Peyer's patch (tissue), 4 donors: ENCODE results near the gene ADCY9.

Experiments used
- CTCF ChIP-seq, 6 experiments: fragments of 450-650 bp in 4 of 6; fragments of 200-600 bp in 2 of 6; sonication (generic) in 1 of 6; IDR thresholded peaks; one replicate each; pipeline ENCODE4 v1.5.1; 2017 to 2019; ENCODE audit warnings: antibody characterized with exemption in 6 of 6, mild to moderate bottlenecking in 3 of 6, moderate library complexity in 1 of 6
- POLR2A ChIP-seq, 2 donors: fragments of 450-650 bp; IDR thresholded peaks; one replicate each; pipeline ENCODE4 v1.5.1; 2017; ENCODE audit warnings: antibody characterized with exemption in 2 of 2, mild to moderate bottlenecking in 2 of 2, moderate library complexity in 2 of 2

DNA sequence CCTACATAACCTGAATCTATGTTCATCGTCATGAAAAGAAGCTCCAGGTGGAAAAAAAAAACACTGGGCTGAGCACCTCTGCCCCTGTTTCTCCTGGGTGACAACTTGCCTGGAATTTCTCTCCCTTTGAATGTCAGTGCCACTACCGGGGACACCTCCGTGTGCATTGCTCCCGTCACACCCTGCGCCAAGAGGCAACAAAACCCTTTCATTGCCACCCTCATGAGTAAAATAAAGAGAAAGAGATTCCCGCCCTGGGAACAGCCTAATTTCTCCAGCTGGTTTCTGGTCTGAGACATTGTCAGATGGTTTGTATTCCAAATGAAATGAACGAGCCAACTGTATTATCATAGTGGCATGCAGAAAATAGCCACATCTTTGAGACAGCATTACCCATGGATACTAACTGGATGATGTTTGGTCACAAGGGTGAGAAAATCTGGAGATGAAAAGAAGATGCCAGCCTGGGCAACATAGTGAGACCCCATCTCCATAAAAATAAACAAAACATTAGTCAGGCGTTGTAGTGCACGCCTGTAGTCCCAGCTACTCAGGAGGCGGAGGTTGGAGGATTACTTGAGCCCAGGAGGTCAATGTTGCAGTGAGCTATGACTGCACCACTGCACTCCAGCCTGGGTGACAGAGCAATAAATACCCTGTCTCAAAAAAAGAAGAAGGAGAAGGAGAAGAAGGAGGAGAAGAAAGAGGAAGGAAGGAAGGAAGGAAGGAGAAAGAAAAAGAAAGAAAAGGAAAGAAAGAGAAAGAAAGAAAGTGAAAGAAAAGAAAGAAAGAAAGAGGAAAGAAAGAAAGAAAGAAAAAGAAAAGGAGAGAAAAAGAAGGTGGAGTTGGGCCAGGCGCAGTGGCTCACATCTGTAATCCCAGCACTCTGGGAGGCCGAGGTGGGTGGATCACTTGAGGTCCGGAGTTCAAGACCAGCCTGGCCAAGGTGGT, 42.2 kb upstream of the ADCY9 start:
- no peak for TF ChIP-seq POLR2A (IDR thresholded peaks at IDR 0.05)
- TF ChIP-seq CTCF (IDR thresholded peaks at IDR 0.05) = no peak
